Right atrium auricular region (tissue), 2 donors: ENCODE measurements around the gene ORC5. TPM values are rescaled to one million over a fixed set of nuclear protein-coding genes. Genes with fewer than 3 reads are reported as not detected.

Experiments
- DNase-seq: peaks from one replicate; pipeline ENCODE4 v3.0.0-alpha.2; 2019; ENCODE audit warnings: low spot score
- H3K27ac ChIP-seq, 2 donors: fragments of 200-600 bp; sonication (generic); 1 replicate in 1 of 2; 2 replicates in 1 of 2; pipeline ENCODE4 v1.5.1; 2016 to 2019
- H3K27me3 ChIP-seq, 2 donors: fragments of 200-600 bp; sonication (generic); one replicate each; pipeline versions ENCODE4 v1.5.1 to v1.6.0; 2017 to 2019
- H3K36me3 ChIP-seq: fragments of 200-600 bp; sonication (generic); one replicate; pipeline ENCODE4 v1.5.1; 2016
- H3K4me1 ChIP-seq, 2 donors: fragments of 200-600 bp; sonication (generic); one replicate each; pipeline versions ENCODE4 v1.5.1 to v1.6.0; 2017 to 2019
- H3K4me3 ChIP-seq, 2 donors: fragments of 200-600 bp; sonication (generic); 1 replicate in 1 of 2; 2 replicates in 1 of 2; pipeline ENCODE4 v1.5.1; 2017 to 2019; ENCODE audit warnings: mild to moderate bottlenecking in 1 of 2, moderate library complexity in 1 of 2
- H3K9me3 ChIP-seq, 2 donors: fragments of 200-600 bp; sonication (generic); one replicate each; pipeline ENCODE4 v1.5.1; 2019
- total RNA-seq, 2 donors: library from RNA; depleted of rRNA; stranded (reverse); fragments of >200 nt; gene quantifications; one replicate each; pipeline ENCODE4 v1.1.0, GENCODE V29; 2016
- TF ChIP-seq, protein P1 (sequence below), 2 donors: fragments of 200-600 bp; sonication (generic); IDR thresholded peaks; one replicate each; pipeline ENCODE4 v1.5.1; 2019; ENCODE audit warnings: antibody characterized with exemption in 2 of 2

Gene ORC5
- total RNA-seq, 2 donors from 2014 or later: 5.5 to 11.9 TPM

DNA sequence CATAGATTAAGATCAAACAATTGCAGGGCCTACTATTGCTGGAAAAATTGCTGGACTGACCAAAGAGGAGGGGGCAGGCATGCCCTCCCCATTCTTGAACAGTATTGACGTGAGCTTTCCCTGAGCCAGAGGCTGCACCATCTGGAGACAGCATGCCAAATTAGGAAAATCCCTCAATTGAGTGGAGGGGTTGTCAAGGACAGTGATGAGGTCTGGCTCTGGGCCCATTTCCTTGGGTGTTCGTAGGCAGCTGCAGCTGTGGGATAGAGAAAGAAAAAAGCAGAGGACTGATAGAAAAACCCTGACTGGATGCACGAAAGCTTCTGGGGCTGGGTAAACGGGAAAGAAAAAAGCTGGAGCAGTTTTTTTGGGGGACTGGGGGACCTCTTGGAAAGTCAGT, 22.8 kb upstream of the ORC5 start:
- no peaks in the 10 kb centered on the region for H3K4me1 ChIP-seq
- TF ChIP-seq, protein P1, sequence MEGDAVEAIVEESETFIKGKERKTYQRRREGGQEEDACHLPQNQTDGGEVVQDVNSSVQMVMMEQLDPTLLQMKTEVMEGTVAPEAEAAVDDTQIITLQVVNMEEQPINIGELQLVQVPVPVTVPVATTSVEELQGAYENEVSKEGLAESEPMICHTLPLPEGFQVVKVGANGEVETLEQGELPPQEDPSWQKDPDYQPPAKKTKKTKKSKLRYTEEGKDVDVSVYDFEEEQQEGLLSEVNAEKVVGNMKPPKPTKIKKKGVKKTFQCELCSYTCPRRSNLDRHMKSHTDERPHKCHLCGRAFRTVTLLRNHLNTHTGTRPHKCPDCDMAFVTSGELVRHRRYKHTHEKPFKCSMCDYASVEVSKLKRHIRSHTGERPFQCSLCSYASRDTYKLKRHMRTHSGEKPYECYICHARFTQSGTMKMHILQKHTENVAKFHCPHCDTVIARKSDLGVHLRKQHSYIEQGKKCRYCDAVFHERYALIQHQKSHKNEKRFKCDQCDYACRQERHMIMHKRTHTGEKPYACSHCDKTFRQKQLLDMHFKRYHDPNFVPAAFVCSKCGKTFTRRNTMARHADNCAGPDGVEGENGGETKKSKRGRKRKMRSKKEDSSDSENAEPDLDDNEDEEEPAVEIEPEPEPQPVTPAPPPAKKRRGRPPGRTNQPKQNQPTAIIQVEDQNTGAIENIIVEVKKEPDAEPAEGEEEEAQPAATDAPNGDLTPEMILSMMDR (IDR thresholded peaks at IDR 0.05): no peak
- no peaks in the 10 kb centered on the region for H3K27me3 ChIP-seq
- H3K27ac ChIP-seq: no peak overlapping the region
- no peaks in the 10 kb centered on the region for H3K9me3 ChIP-seq
- no peak for DNase-seq
- H3K36me3 ChIP-seq: no peaks in the 10 kb centered on the region
- no peak overlapping the region for H3K4me3 ChIP-seq

DNA sequence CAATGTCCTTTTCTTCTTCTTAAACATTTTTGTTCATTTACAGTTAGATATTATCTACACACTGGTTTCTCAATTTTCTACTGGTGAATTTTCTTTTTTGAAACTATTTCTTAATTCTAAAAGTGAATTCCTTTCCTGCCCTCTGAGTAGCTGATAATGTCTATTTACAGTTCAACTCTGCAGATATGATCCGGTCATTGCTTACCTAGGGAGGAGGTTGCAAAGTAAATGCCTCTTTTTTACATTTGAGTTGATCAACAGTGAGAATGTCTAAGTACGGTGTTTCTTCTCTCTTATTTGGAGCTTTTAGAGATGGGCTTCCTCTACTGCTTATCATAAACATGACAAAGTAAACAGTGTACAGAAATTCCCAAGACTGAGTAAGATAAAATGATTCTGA, 20.6 kb upstream of the ORC5 start:
- Histone ChIP-seq H3K9me3 (no peaks in the 10 kb centered on the region), H3K27ac (no peak overlapping the region)

DNA sequence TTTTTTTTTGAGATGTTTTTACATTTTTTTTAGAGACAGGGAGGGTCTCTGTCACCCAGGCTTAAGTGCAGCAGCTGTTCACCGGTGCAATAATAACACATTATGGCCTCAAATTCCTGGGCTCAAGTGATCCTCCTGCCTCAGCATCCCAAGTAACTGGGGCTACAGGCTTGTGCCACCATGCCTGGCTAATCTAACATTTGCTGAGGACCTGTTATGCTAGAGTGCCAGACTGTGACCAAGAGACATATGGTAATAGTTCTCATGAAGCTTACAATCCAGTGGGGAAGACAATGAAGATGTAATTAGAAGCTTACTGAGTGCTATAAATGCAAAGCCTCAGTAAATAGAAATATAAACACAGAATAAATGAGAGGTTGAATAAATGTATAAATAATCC, 17.6 kb upstream of the ORC5 start:
- TF ChIP-seq, protein P1 (IDR thresholded peaks at IDR 0.05): no peak
- H3K4me1 ChIP-seq: no peaks in the 10 kb centered on the region
- no peak for DNase-seq
- H3K4me3 ChIP-seq: no peak overlapping the region
- no peaks in the 10 kb centered on the region for H3K27me3 ChIP-seq
- no peaks in the 10 kb centered on the region for H3K36me3 ChIP-seq
- H3K9me3 ChIP-seq: peaks cover 0 to 9% of the 10 kb centered on the region in 2 donors
- H3K27ac ChIP-seq: no peak overlapping the region

More for the DNA sequence above, 20.6 kb upstream of the ORC5 start:
- no peak overlapping the region for H3K4me3 ChIP-seq
- H3K4me1 ChIP-seq: no peaks in the 10 kb centered on the region
- TF ChIP-seq, protein P1 (IDR thresholded peaks at IDR 0.05): no peak
- H3K36me3 ChIP-seq: no peaks in the 10 kb centered on the region
- no peak for DNase-seq
- no peaks in the 10 kb centered on the region for H3K27me3 ChIP-seq

DNA sequence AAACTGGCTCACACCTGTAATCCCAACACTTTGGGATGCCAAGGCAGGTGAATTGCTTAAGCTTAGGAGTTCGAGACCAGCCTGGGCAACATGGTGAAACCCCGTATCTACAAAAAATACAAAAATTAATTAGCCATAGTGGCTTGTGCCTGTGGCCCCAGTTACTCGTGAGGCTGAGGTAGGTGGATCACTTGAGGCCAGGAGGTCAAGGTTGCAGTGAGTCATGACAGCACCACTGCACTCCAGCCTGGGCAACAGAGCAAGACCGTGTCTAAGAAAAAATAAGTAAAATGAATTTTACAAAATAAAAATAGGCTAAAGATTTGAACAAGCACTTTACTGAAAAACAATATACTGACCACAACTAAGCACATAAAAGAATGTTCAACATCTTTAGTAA, 9.8 kb upstream of the ORC5 start:
- Histone ChIP-seq H3K4me1 (no peaks in the 10 kb centered on the region), H3K36me3 (no peaks in the 10 kb centered on the region), H3K9me3 (peaks cover 0 to 16% of the 10 kb centered on the region in 2 donors), H3K4me3 (no peak overlapping the region), H3K27ac (no peak overlapping the region), H3K27me3 (no peaks in the 10 kb centered on the region)
- TF ChIP-seq, protein P1 (IDR thresholded peaks at IDR 0.05): no peak
- DNase-seq: no peak

DNA sequence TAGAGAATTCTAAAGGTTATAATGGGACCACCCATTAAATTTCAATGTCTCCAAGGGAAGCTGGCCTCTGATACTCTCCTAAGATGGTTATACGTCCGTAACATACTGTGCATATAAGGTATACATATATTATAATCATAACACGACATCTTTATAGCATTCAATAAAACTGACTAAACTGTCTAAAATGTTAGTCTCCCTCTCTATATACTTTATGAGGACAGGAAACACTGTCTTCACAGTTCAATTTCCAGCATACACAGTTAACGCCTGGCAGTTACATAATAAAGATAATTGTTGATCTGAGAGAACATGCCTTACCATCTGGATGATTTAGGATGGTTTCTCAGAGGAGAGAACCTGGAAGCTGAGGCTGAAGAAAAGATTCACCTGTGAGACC, 1.2 kb upstream of the ORC5 start:
- Histone ChIP-seq H3K27ac (no peak overlapping the region), H3K36me3 (no peaks in the 10 kb centered on the region), H3K4me1 (peaks cover 0 to 19% of the 10 kb centered on the region in 2 donors), H3K4me3 (no peak overlapping the region), H3K9me3 (no peaks in the 10 kb centered on the region), H3K27me3 (no peaks in the 10 kb centered on the region)
- DNase-seq: no peak
- TF ChIP-seq, protein P1 (IDR thresholded peaks at IDR 0.05): no peak

DNA sequence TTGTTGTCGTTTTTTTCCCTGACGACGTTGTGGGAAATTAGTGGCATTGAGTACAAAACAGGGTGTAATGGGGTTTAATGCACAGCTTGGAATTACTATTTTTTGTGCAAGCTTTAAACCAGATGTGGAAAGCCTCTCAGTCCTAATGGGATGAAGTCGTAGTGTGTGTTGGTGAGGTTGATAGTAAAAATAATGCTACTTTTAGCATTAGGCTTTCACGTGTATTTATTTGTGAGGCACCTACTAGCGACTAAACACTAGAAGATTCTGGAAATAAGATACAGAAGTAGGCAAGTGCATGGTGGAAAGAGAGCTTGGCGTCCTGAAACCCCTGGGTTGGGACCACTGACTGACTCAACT, 588 bp upstream of the ORC5 start:
- Histone ChIP-seq H3K4me1 (peaks cover 0 to 19% of the 10 kb centered on the region in 2 donors), H3K27ac (peak overlapping the region; percentile 80 to 87), H3K36me3 (peaks cover 2% of the 10 kb centered on the region), H3K4me3 (peak overlapping the region; percentile 54 to 79), H3K27me3 (no peaks in the 10 kb centered on the region), H3K9me3 (no peaks in the 10 kb centered on the region)
- DNase-seq: no peak
- TF ChIP-seq, protein P1 (IDR thresholded peaks at IDR 0.05): no peak
